ENCODE measurements around the gene INPP5A.
A peak's percentile ranks its signal among the peaks of the same experiment; 100 is the strongest.

Gene INPP5A

DNA sequence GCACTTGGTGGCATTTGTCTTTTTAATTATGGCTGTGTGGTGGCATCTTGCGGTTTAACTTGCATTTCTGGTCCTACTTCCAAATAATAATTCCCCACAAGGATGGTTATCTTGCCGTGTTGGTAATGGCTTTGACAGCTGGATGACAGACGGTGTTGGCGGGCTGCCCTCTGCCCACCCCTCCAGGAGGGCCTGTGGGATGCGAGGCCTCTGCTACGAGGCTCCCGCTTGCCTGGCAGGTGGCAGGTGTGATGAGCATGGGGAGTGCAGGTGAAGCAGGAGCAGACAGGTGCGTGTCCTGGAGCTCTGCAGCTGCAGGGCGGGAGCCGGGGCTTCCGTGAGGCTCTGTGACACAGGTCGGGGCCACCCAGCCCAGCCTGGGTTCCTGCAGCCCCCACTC lies 11.8 kb downstream of the INPP5A start:
- H2AFZ ChIP-seq (ENCODE audit: insufficient read depth, low read length, poor library complexity): no peak overlapping the region
- H2BK12ac ChIP-seq (ENCODE audit: low read length): no peak overlapping the region
- no peak overlapping the region for H3K4me3 ChIP-seq (ENCODE audit: low read depth, low read length)
- no peak overlapping the region for H3K14ac ChIP-seq (ENCODE audit: low read length)
- peak overlapping the region; percentile 46 for H3K18ac ChIP-seq (ENCODE audit: low read length)
- H2BK5ac ChIP-seq (ENCODE audit: low read depth, low read length, poor library complexity): no peak overlapping the region
- no peaks in the 10 kb centered on the region for H3K4me1 ChIP-seq (ENCODE audit: control insufficient read depth in 1 of 2, insufficient read depth in 2 of 2, low read length in 2 of 2)
- H2BK120ac ChIP-seq (ENCODE audit: insufficient read depth, low read length, poor library complexity): no peak overlapping the region
- H3K36me3 ChIP-seq (ENCODE audit: control insufficient read depth in 1 of 2, insufficient read depth in 2 of 2, low read length in 2 of 2): no peaks in the 10 kb centered on the region
- no peak overlapping the region for H2AK5ac ChIP-seq (ENCODE audit: low read length)
- no peaks in the 10 kb centered on the region for H3K27me3 ChIP-seq (ENCODE audit: insufficient read depth, low read length)
- no peak overlapping the region for H3K27ac ChIP-seq (ENCODE audit: low read depth, low read length)
- H3K4me2 ChIP-seq (ENCODE audit: low read length): no peak overlapping the region
- no peak overlapping the region for H4K8ac ChIP-seq (ENCODE audit: low read depth, low read length)
- DNase-seq: no peak
- H3K4ac ChIP-seq (ENCODE audit: low read depth, low read length): no peak overlapping the region
- H3K9me3 ChIP-seq (ENCODE audit: insufficient read depth, low read depth, low read length): peaks cover 3% of the 10 kb centered on the region
- no peak overlapping the region for H3K9ac ChIP-seq (ENCODE audit: low read length)
- WGBS (ENCODE audit: extremely low coverage, insufficient coverage, insufficient read length): no CpG with 5 or more reads among the region's 12 CpGs
- no peaks in the 10 kb centered on the region for H3K79me1 ChIP-seq (ENCODE audit: low read length)
- H4K91ac ChIP-seq (ENCODE audit: low read depth, low read length): no peak overlapping the region
- no peak overlapping the region for H3K23ac ChIP-seq (ENCODE audit: low read length)
- H3K79me2 ChIP-seq (ENCODE audit: control insufficient read depth, insufficient read depth, low read length, poor library complexity): no peaks in the 10 kb centered on the region
- no peak overlapping the region for H4K12ac ChIP-seq (ENCODE audit: low read depth, low read length)

DNA sequence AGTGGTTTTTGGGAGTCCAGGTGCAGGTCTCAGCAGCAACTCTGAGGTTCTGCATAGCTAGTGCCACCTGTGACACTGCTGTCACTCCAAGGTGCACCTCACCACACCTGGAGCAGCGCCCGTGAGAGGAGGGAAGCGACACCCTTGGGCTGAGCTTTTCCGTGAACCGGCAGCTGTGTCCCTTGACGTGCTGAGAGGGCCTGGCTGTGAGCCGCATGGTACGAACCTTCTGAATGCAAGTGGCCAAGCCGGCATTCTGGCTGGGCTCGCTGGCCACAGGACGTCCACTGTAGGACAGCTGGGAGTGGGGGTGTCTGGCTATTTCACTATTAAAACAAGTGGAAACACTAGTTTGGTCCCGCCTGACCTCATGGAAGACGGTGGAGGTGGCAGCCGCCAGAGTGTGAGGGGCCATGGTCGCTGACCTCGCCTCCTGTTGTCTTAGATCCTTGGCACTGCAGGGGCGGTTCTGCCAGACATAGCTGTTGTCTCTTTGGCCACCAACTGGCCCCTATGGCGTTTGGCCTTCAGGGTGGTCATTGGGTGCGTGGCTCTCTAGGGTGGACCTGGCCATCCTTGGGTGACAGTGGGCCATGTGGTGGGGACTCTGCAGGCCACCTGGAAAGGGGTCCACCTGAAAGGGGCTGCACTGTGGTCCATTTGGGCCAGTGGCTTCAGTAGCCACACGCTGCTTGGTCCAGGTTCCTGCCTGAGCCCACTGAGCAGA lies 12.9 kb downstream of the INPP5A start:
- Histone ChIP-seq H3K9ac (ENCODE audit: low read length) (no peak overlapping the region), H4K12ac (ENCODE audit: low read depth, low read length) (no peak overlapping the region), H2BK12ac (ENCODE audit: low read length) (no peak overlapping the region), H3K4me1 (ENCODE audit: control insufficient read depth in 1 of 2, insufficient read depth in 2 of 2, low read length in 2 of 2) (peaks cover 0 to 6% of the 10 kb centered on the region in 2 experiments), H3K23ac (ENCODE audit: low read length) (no peak overlapping the region), H2AK5ac (ENCODE audit: low read length) (no peak overlapping the region), H2BK120ac (ENCODE audit: insufficient read depth, low read length, poor library complexity) (no peak overlapping the region), H2BK5ac (ENCODE audit: low read depth, low read length, poor library complexity) (no peak overlapping the region), H3K14ac (ENCODE audit: low read length) (no peak overlapping the region), H3K27ac (ENCODE audit: low read depth, low read length) (no peak overlapping the region), H3K4me2 (ENCODE audit: low read length) (no peak overlapping the region), H2AFZ (ENCODE audit: insufficient read depth, low read length, poor library complexity) (no peak overlapping the region), H4K8ac (ENCODE audit: low read depth, low read length) (no peak overlapping the region), H3K36me3 (ENCODE audit: control insufficient read depth in 1 of 2, insufficient read depth in 2 of 2, low read length in 2 of 2) (no peaks in the 10 kb centered on the region), H4K91ac (ENCODE audit: low read depth, low read length) (no peak overlapping the region), H3K4me3 (ENCODE audit: low read depth, low read length) (peak overlapping the region; percentile 20), H3K18ac (ENCODE audit: low read length) (no peak overlapping the region), H3K4ac (ENCODE audit: low read depth, low read length) (peak overlapping the region; percentile 2), H3K27me3 (ENCODE audit: insufficient read depth, low read length) (no peaks in the 10 kb centered on the region), H3K79me1 (ENCODE audit: low read length) (no peaks in the 10 kb centered on the region), H3K79me2 (ENCODE audit: control insufficient read depth, insufficient read depth, low read length, poor library complexity) (no peaks in the 10 kb centered on the region), H3K9me3 (ENCODE audit: insufficient read depth, low read depth, low read length) (peaks cover 9% of the 10 kb centered on the region)
- WGBS (ENCODE audit: extremely low coverage, insufficient coverage, insufficient read length): no CpG with 5 or more reads among the region's 20 CpGs
- DNase-seq: no peak

DNA sequence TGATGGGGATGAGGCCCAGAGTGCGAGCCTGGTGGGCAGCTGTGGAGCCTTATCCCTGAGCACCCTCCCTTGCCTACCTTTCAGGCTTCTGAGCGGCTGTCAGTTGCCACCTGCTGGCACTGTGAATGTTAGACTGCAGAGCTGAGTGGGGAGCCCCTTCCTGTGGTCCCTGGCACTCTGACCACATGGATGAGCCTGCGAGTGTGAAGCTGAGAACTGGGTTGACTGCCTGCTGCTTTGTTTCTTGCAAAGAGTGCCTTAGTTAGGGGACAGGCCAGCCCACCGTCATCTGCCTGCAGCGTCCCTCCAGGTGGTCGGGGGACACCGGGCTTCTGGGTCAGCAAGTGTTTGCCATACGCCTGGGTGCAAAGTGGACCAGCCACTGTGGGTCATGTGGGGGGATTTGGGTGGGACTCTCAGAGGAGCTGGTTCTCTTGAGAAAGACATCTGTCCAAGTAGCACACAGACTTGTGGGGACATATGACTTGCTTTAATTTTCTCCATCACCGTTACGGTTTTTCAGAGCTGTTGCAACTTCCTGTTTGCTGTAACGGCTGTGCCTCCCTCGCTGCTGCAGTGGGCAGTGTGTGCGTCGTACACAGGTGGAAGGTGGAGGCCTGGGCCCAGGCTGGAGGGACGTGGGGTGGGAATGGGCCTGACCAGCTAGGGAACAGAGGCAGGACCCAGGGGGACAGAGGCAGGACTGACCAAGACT lies 13.7 kb downstream of the INPP5A start:
- Histone ChIP-seq H2BK5ac (ENCODE audit: low read depth, low read length, poor library complexity) (no peak overlapping the region), H3K27ac (ENCODE audit: low read depth, low read length) (no peak overlapping the region), H3K79me1 (ENCODE audit: low read length) (no peaks in the 10 kb centered on the region), H2AK5ac (ENCODE audit: low read length) (no peak overlapping the region), H3K14ac (ENCODE audit: low read length) (no peak overlapping the region), H3K18ac (ENCODE audit: low read length) (no peak overlapping the region), H3K4ac (ENCODE audit: low read depth, low read length) (peak overlapping the region; percentile 2), H3K4me3 (ENCODE audit: low read depth, low read length) (no peak overlapping the region), H3K4me1 (ENCODE audit: control insufficient read depth in 1 of 2, insufficient read depth in 2 of 2, low read length in 2 of 2) (peaks cover 0 to 6% of the 10 kb centered on the region in 2 experiments), H3K9ac (ENCODE audit: low read length) (no peak overlapping the region), H3K23ac (ENCODE audit: low read length) (no peak overlapping the region), H3K79me2 (ENCODE audit: control insufficient read depth, insufficient read depth, low read length, poor library complexity) (no peaks in the 10 kb centered on the region), H4K8ac (ENCODE audit: low read depth, low read length) (no peak overlapping the region), H3K36me3 (ENCODE audit: control insufficient read depth in 1 of 2, insufficient read depth in 2 of 2, low read length in 2 of 2) (no peaks in the 10 kb centered on the region), H3K27me3 (ENCODE audit: insufficient read depth, low read length) (no peaks in the 10 kb centered on the region), H4K12ac (ENCODE audit: low read depth, low read length) (no peak overlapping the region), H2AFZ (ENCODE audit: insufficient read depth, low read length, poor library complexity) (no peak overlapping the region), H2BK120ac (ENCODE audit: insufficient read depth, low read length, poor library complexity) (no peak overlapping the region), H2BK12ac (ENCODE audit: low read length) (no peak overlapping the region), H4K91ac (ENCODE audit: low read depth, low read length) (no peak overlapping the region), H3K4me2 (ENCODE audit: low read length) (no peak overlapping the region), H3K9me3 (ENCODE audit: insufficient read depth, low read depth, low read length) (peaks cover 9% of the 10 kb centered on the region)
- DNase-seq: no peak
- no CpG with 5 or more reads among the region's 15 CpGs for WGBS (ENCODE audit: extremely low coverage, insufficient coverage, insufficient read length)

DNA sequence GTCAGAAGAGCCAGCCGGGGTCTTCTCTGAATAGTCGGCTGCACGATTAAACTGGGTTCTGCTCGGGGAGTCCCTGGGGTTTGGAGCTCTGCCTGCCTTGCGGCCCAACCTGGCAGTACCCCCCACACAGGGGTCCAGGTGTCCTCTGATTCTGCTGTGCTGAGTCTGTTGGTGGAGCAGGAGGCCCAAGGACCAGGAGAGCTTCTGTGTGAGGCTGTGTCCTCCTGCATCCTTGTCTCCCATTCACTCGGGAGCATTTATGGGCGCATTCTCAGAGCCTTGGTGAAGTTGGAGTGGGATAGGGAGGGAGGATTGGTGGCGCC lies 14.2 kb downstream of the INPP5A start:
- Histone ChIP-seq H2BK120ac (ENCODE audit: insufficient read depth, low read length, poor library complexity) (no peak overlapping the region), H3K23ac (ENCODE audit: low read length) (no peak overlapping the region), H2BK5ac (ENCODE audit: low read depth, low read length, poor library complexity) (no peak overlapping the region), H3K4me2 (ENCODE audit: low read length) (no peak overlapping the region), H3K14ac (ENCODE audit: low read length) (no peak overlapping the region), H3K4me3 (ENCODE audit: low read depth, low read length) (no peak overlapping the region), H3K4ac (ENCODE audit: low read depth, low read length) (no peak overlapping the region), H3K27me3 (ENCODE audit: insufficient read depth, low read length) (no peaks in the 10 kb centered on the region), H3K9ac (ENCODE audit: low read length) (no peak overlapping the region), H3K27ac (ENCODE audit: low read depth, low read length) (no peak overlapping the region), H3K4me1 (ENCODE audit: control insufficient read depth in 1 of 2, insufficient read depth in 2 of 2, low read length in 2 of 2) (peaks cover 0 to 6% of the 10 kb centered on the region in 2 experiments), H2BK12ac (ENCODE audit: low read length) (no peak overlapping the region), H3K79me2 (ENCODE audit: control insufficient read depth, insufficient read depth, low read length, poor library complexity) (no peaks in the 10 kb centered on the region), H4K91ac (ENCODE audit: low read depth, low read length) (no peak overlapping the region), H4K12ac (ENCODE audit: low read depth, low read length) (no peak overlapping the region), H3K18ac (ENCODE audit: low read length) (no peak overlapping the region), H2AFZ (ENCODE audit: insufficient read depth, low read length, poor library complexity) (no peak overlapping the region), H3K36me3 (ENCODE audit: control insufficient read depth in 1 of 2, insufficient read depth in 2 of 2, low read length in 2 of 2) (no peaks in the 10 kb centered on the region), H3K9me3 (ENCODE audit: insufficient read depth, low read depth, low read length) (peaks cover 9% of the 10 kb centered on the region), H4K8ac (ENCODE audit: low read depth, low read length) (no peak overlapping the region), H3K79me1 (ENCODE audit: low read length) (no peaks in the 10 kb centered on the region), H2AK5ac (ENCODE audit: low read length) (no peak overlapping the region)
- no CpG with 5 or more reads among the region's 8 CpGs for WGBS (ENCODE audit: extremely low coverage, insufficient coverage, insufficient read length)
- DNase-seq: no peak
